CD14-positive monocyte (primary cell): ENCODE data around the gene LIX1. TPM values are rescaled to one million over a fixed set of nuclear protein-coding genes. Genes with fewer than 3 reads are reported as not detected.
A peak's percentile ranks its signal among the peaks of the same experiment; 100 is the strongest.

Source experiments
- DNase-seq, 3 donors: peaks; one replicate each; pipeline ENCODE4 v3.0.0-alpha.2; 2011 to 2022
- H2AFZ ChIP-seq: 2 replicates; pipeline ENCODE4 v1.6.0; 2012; ENCODE audit warnings: mild to moderate bottlenecking, low read depth, low read length, inconsistent platforms; ENCODE audit not compliant: insufficient read depth, poor library complexity, severe bottlenecking
- H3K27ac ChIP-seq, 2 donors: 1 replicate in 1 of 2; 2 replicates in 1 of 2; pipeline ENCODE4 v1.5.1; 2012 to 2013; ENCODE audit warnings: low read length in 2 of 2, control low read depth in 1 of 2, inconsistent platforms in 1 of 2, low read depth in 1 of 2, mild to moderate bottlenecking in 1 of 2
- H3K27me3 ChIP-seq, 2 donors: one replicate each; pipeline versions ENCODE4 v1.6.0 to v1.6.1; 2011 to 2013; ENCODE audit warnings: low read length in 2 of 2; ENCODE audit not compliant: control insufficient read depth in 2 of 2, insufficient read depth in 2 of 2
- H3K36me3 ChIP-seq, 2 donors: replicated peaks in 1 of 2; 1 replicate in 1 of 2; 2 replicates in 1 of 2; pipeline versions ENCODE4 v1.5.1 to v1.6.1; 2012 to 2013; ENCODE audit warnings: low read length in 2 of 2, control low read depth in 1 of 2, inconsistent platforms in 1 of 2, mild to moderate bottlenecking in 1 of 2; ENCODE audit not compliant: insufficient read depth in 2 of 2, control insufficient read depth in 1 of 2
- H3K4me1 ChIP-seq, 2 donors: 1 replicate in 1 of 2; 2 replicates in 1 of 2; pipeline versions ENCODE4 v1.5.1 to v1.6.1; 2012 to 2013; ENCODE audit warnings: low read length in 2 of 2, control low read depth in 1 of 2, inconsistent platforms in 1 of 2, mild to moderate bottlenecking in 1 of 2, moderate library complexity in 1 of 2; ENCODE audit not compliant: insufficient read depth in 2 of 2, control insufficient read depth in 1 of 2
- H3K4me2 ChIP-seq: replicated peaks from 2 replicates; pipeline ENCODE3; 2012; ENCODE audit warnings: low read length, moderate library complexity, mild to moderate bottlenecking; ENCODE audit not compliant: poor library complexity, severe bottlenecking; ENCODE audit errors: extremely low read depth
- H3K4me3 ChIP-seq, 3 experiments: fragments of 200-600 bp in 1 of 3; sonication (generic) in 1 of 3; replicated peaks in 1 of 3; 1 replicate in 2 of 3; 2 replicates in 1 of 3; pipeline ENCODE4 v1.5.1; 2011 to 2013; ENCODE audit warnings: low read length in 3 of 3, mild to moderate bottlenecking in 3 of 3, control low read depth in 2 of 3, low read depth in 2 of 3, inconsistent platforms in 1 of 3, moderate library complexity in 1 of 3
- H3K79me2 ChIP-seq: 2 replicates; pipeline ENCODE4 v1.6.0; 2012; ENCODE audit warnings: mild to moderate bottlenecking, control low read depth, inconsistent platforms, low read length, moderate library complexity; ENCODE audit not compliant: insufficient read depth
- H3K9ac ChIP-seq: 2 replicates; pipeline ENCODE4 v1.6.0; 2017; ENCODE audit warnings: low read length, mild to moderate bottlenecking; ENCODE audit not compliant: insufficient read depth, poor library complexity, severe bottlenecking
- H3K9me3 ChIP-seq, 2 donors: replicated peaks in 1 of 2; 1 replicate in 1 of 2; 2 replicates in 1 of 2; pipeline versions ENCODE4 v1.5.1 to v1.6.1; 2012 to 2013; ENCODE audit warnings: low read length in 2 of 2, control low read depth in 1 of 2; ENCODE audit not compliant: control insufficient read depth in 1 of 2, insufficient read depth in 1 of 2
- H4K20me1 ChIP-seq: 2 replicates; pipeline ENCODE4 v1.6.0; 2012; ENCODE audit warnings: mild to moderate bottlenecking, low read length, control low read depth, moderate library complexity; ENCODE audit not compliant: insufficient read depth
- H3K27ac Mint-ChIP-seq, 7 donors: one replicate each; pipeline ENCODE4 v1.8.0; 2020; ENCODE audit warnings: mild to moderate bottlenecking in 7 of 7, mixed read lengths in 7 of 7, moderate library complexity in 6 of 7, inconsistent platforms in 2 of 7
- H3K27me3 Mint-ChIP-seq, 3 donors: one replicate each; pipeline ENCODE4 v1.8.0; 2021 to 2022; ENCODE audit warnings: low read depth in 3 of 3, mild to moderate bottlenecking in 3 of 3, mixed read lengths in 3 of 3, moderate library complexity in 3 of 3, inconsistent platforms in 1 of 3
- H3K36me3 Mint-ChIP-seq, 2 donors: one replicate each; pipeline ENCODE4 v1.8.0; 2020; ENCODE audit warnings: mixed read lengths in 2 of 2, inconsistent platforms in 1 of 2, mild to moderate bottlenecking in 1 of 2
- H3K4me1 Mint-ChIP-seq: one replicate; pipeline ENCODE4 v1.8.0; 2020; ENCODE audit warnings: mild to moderate bottlenecking, mixed read lengths
- H3K4me3 Mint-ChIP-seq, 2 donors: one replicate each; pipeline ENCODE4 v1.8.0; 2020; ENCODE audit warnings: mild to moderate bottlenecking in 2 of 2, mixed read lengths in 2 of 2, moderate library complexity in 1 of 2
- H3K9me3 Mint-ChIP-seq, 7 donors: one replicate each; pipeline ENCODE4 v1.8.0; 2020 to 2022; ENCODE audit warnings: mixed read lengths in 7 of 7, mild to moderate bottlenecking in 6 of 7, moderate library complexity in 6 of 7, inconsistent platforms in 2 of 7
- WGBS: methylation state at CpG from one replicate; pipeline ENCODE4 v1.1.5; 2013; ENCODE audit warnings: missing lambda C conversion rate; ENCODE audit not compliant: insufficient coverage; 5-methylcytosine and 5-hydroxymethylcytosine counted together
- intact Hi-C, 2 donors: fragments of 100-400 bp; cut with micrococcal nuclease; formaldehyde crosslinking; loops; one replicate each; pipeline versions ENCODE4 v1.15.0 to v1.15.1; 2023
- polyA plus RNA-seq, 3 donors: library from polyadenylated mRNA; depleted of rRNA in 1 of 3; unstranded in 2 of 3; stranded (reverse) in 1 of 3; fragments of 300-500 nt in 2 of 3; fragments of >200 nt in 1 of 3; fragmentation: Illumina TruSeq in 2 of 3; gene quantifications; 1 replicate in 2 of 3; 2 replicates in 1 of 3; pipeline ENCODE4 v1.2.3, GENCODE V29; 2012 to 2021
- TF ChIP-seq, protein P1 (sequence below): fragments of 200-600 bp; IDR thresholded peaks from one replicate; pipeline ENCODE4 v1.8.0; 2022; ENCODE audit warnings: antibody characterized with exemption, mild to moderate bottlenecking

Gene LIX1
- polyA plus RNA-seq, 3 donors: not detected

DNA sequence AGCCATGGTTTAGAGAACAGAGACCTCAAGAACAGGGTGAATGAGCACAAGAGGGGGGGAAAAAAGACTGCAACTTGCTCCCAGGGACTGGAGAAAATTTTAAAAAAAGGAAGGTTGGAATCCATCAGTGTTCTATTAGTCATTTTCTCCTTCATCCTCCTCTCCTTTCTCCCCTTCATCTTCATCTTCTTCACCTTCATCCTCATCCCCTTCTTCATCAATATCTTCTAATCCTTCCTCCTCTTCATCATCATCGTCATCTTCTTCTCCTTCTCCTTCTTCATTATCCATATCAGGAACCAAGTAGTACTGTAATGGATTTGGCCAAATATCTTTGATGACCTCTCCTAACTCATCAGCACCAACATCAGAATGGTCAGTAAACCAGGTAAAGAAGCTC lies 86.1 kb downstream of the LIX1 start:
- no peak overlapping the region for H3K4me3 ChIP-seq
- H3K27ac ChIP-seq: no peak overlapping the region
- no peaks in the 10 kb centered on the region for H3K79me2 ChIP-seq
- no peaks in the 10 kb centered on the region for H4K20me1 ChIP-seq
- H3K4me1 ChIP-seq: no peaks in the 10 kb centered on the region
- H3K27ac Mint-ChIP-seq: no peak overlapping the region
- no peaks in the 10 kb centered on the region for H3K36me3 ChIP-seq
- no peak overlapping the region for H3K9ac ChIP-seq
- DNase-seq: no peak
- H2AFZ ChIP-seq: no peak overlapping the region
- peaks cover 0 to 5% of the 10 kb centered on the region in 2 donors for H3K9me3 ChIP-seq
- H3K4me1 Mint-ChIP-seq: no peaks in the 10 kb centered on the region
- TF ChIP-seq, protein P1, sequence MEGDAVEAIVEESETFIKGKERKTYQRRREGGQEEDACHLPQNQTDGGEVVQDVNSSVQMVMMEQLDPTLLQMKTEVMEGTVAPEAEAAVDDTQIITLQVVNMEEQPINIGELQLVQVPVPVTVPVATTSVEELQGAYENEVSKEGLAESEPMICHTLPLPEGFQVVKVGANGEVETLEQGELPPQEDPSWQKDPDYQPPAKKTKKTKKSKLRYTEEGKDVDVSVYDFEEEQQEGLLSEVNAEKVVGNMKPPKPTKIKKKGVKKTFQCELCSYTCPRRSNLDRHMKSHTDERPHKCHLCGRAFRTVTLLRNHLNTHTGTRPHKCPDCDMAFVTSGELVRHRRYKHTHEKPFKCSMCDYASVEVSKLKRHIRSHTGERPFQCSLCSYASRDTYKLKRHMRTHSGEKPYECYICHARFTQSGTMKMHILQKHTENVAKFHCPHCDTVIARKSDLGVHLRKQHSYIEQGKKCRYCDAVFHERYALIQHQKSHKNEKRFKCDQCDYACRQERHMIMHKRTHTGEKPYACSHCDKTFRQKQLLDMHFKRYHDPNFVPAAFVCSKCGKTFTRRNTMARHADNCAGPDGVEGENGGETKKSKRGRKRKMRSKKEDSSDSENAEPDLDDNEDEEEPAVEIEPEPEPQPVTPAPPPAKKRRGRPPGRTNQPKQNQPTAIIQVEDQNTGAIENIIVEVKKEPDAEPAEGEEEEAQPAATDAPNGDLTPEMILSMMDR: no peak
- peaks cover 0 to 10% (median 6%) of the 10 kb centered on the region in 7 donors for H3K9me3 Mint-ChIP-seq
- H3K4me3 Mint-ChIP-seq: no peak overlapping the region
- no peaks in the 10 kb centered on the region for H3K36me3 Mint-ChIP-seq
- WGBS: no CpG with 5 or more reads among the region's 1 CpG
- no peak overlapping the region for H3K4me2 ChIP-seq
- H3K27me3 ChIP-seq: no peaks in the 10 kb centered on the region
- intact Hi-C loops: no loop called here
- H3K27me3 Mint-ChIP-seq: peaks cover 0 to 3% (median 2%) of the 10 kb centered on the region in 3 donors

DNA sequence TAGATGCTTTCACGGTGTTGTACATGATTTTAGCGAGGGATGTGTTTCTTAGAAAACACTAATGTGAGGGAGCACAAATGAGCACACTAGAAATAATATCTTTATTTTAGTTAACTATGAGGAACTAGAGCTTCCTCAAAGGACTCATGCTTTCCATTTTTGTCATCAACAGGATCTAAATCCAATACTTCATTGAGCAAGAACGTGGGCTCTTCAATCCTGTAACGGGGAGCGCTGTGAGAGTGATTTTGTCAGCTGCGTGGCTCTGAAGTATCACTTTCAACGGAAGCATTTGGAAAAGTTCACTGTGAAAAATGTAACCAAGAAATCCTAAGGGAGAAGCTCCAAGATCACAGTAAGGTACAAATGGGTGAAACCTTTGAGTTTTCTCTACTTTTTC lies 93.2 kb downstream of the LIX1 start:
- no peak overlapping the region for H3K9ac ChIP-seq
- Mint-ChIP-seq H3K27me3 (peaks cover 0 to 4% (median 2%) of the 10 kb centered on the region in 3 donors), H3K4me3 (peak overlapping the region in 1 of 2 donors; percentile 62), H3K27ac (no peak overlapping the region), H3K36me3 (no peaks in the 10 kb centered on the region), H3K4me1 (peaks cover 16% of the 10 kb centered on the region), H3K9me3 (peaks cover 0 to 9% (median 3%) of the 10 kb centered on the region in 7 donors)
- no peaks in the 10 kb centered on the region for H3K79me2 ChIP-seq
- no CpG with 5 or more reads among the region's 7 CpGs for WGBS
- H3K36me3 ChIP-seq: no peaks in the 10 kb centered on the region
- peak overlapping the region; percentile 45 for H3K4me2 ChIP-seq
- H3K27me3 ChIP-seq: no peaks in the 10 kb centered on the region
- H4K20me1 ChIP-seq: no peaks in the 10 kb centered on the region
- H2AFZ ChIP-seq: no peak overlapping the region
- TF ChIP-seq, protein P1: no peak
- DNase-seq: peak; percentile 45 to 53 (median 51)
- intact Hi-C loops: no loop called here
- H3K4me3 ChIP-seq: peak overlapping the region in 1 of 3 experiments; percentile 49
- H3K4me1 ChIP-seq: peaks cover 11 to 17% of the 10 kb centered on the region in 2 donors
- H3K9me3 ChIP-seq: no peaks in the 10 kb centered on the region
- no peak overlapping the region for H3K27ac ChIP-seq
